Measurements from ENCODE around the gene SART1.

Gene SART1

GRCh38 chr11:65972116-65972515 lies 10.6 kb downstream of the SART1 start:
- TF ChIP-seq, protein P1, sequence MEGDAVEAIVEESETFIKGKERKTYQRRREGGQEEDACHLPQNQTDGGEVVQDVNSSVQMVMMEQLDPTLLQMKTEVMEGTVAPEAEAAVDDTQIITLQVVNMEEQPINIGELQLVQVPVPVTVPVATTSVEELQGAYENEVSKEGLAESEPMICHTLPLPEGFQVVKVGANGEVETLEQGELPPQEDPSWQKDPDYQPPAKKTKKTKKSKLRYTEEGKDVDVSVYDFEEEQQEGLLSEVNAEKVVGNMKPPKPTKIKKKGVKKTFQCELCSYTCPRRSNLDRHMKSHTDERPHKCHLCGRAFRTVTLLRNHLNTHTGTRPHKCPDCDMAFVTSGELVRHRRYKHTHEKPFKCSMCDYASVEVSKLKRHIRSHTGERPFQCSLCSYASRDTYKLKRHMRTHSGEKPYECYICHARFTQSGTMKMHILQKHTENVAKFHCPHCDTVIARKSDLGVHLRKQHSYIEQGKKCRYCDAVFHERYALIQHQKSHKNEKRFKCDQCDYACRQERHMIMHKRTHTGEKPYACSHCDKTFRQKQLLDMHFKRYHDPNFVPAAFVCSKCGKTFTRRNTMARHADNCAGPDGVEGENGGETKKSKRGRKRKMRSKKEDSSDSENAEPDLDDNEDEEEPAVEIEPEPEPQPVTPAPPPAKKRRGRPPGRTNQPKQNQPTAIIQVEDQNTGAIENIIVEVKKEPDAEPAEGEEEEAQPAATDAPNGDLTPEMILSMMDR (IDR thresholded peaks at IDR 0.05) = no peak

GRCh38 chr11:65973439-65974110 lies 12.0 kb downstream of the SART1 start:
- TF ChIP-seq, protein P1 (IDR thresholded peaks at IDR 0.05) = no peak

DNA sequence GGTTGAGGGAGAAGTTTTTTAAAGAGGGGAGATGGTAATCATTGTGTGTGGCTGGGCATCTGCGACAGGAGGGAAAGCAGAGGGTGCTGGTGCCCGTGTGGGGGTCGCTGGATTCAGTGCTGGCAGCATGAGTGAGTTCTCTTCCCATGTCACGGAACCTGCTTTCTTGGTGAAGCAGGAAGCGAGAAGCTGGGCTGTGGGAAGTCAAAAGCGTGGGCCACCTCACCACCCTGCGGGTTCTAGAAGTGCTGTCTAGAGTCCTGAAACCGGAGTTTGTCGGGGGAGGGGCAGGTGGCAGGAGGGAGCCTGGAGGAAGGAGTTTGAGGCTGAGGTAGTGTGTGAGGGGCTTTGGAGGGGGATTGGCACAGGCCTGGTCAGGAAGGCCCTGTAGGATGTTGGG lies 14.2 kb downstream of the SART1 start:
- TF ChIP-seq, protein P1 (IDR thresholded peaks at IDR 0.05) = no peak

DNA sequence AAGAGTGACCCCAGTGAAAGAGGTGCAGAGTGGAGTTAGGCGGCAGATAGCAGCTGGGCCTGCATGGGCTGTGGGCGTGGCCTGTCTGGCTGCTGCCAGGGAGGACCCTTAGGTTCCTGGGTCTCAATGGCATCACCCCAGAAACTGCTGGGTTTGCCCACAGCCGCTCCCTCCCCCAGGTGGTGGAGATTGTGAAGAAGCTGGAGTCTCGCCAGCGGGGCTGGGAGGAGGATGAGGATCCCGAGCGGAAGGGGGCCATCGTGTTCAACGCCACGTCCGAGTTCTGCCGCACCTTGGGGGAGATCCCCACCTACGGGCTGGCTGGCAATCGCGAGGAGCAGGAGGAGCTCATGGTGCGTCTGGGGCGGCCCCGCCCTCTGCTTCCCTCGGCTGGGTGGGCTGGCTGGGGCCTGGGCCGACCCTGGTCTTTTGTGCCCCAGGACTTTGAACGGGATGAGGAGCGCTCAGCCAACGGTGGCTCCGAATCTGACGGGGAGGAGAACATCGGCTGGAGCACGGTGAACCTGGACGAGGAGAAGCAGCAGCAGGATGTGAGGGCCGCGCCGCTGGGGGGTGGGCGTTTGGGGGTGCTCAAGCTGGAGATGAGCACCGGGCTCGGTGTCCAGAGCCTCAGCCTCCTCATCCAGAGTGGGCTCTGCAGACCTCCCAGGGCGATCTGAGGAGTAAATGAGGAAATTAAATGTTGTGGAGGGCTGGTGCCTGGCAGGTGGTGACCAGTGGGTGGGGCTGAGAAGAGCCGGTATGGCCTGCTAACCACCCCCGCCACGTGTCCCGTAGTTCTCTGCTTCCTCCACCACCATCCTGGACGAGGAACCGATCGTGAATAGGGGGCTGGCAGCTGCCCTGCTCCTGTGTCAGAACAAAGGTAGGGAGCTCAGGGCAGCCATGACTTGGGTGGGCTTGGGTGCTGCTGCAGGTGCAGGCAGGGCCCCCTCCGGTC lies 15.0 kb downstream of the SART1 start:
- TF ChIP-seq, protein P1 (IDR thresholded peaks at IDR 0.05) = no peak

DNA sequence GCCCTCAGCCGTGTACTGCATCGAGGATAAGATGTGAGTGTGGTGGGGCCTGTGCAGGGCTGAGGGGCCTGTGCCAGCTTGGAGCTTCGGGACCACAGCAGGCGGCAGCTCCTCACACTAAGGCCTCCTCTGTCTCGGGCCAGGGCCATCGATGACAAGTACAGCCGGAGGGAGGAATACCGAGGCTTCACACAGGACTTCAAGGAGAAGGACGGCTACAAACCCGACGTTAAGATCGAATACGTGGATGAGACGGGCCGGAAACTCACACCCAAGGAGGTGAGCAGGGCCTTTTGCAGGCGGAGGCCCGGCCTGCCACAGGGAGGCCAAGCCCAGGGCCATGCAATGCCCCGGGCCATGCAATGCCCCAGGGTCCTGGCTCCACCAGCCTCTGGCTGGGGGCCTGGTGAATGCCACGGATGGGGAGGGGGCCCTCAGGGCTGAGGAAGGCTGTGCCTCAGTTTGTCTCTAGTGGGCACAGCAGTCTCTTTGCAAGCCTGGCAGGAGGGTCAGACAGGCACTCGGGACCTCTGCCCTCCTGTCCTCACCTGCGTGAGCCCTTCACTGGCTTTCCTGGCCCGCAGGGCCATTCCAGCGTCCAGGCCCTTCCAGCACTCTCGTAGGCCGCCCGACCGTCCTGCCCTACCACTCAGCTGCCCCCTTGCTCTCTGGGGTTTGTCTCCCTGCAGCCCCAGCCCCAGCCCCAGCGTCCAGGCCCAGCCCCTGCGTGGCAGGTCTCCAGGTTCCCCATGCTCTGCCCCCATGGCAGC lies 16.3 kb downstream of the SART1 start:
- TF ChIP-seq, protein P1 (IDR thresholded peaks at IDR 0.05) = no peak

DNA sequence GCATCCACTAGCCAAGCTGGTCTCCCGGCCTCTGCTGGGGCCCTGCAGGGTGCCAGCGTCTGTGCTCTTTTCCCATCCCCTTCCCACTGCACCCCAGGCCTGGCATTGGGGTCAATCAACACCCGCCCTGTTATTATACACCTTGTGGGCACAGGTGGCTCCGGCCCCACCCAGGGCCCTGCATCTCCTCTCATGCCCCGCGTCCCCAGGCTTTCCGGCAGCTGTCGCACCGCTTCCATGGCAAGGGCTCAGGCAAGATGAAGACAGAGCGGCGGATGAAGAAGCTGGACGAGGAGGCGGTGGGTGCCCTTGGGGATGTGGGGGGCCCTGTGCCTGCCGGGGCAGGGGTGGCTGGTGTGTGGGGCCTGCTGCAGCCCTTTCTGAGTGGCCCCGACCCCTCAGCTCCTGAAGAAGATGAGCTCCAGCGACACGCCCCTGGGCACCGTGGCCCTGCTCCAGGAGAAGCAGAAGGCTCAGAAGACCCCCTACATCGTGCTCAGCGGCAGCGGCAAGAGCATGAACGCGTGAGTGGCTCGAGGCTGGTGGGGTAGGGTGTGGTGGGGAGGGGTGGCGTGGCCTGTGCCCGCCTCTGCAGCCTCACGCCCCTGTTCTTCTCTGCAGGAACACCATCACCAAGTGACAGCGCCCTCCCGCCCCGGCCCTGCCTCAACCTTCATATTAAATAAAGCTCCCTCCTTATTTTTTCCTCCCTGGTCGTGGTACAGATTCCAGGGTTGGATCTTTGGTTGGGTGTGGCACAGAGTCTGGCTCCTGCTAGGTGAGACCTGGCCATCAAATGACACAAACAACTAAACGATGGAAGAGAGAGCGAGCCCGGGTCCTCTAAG lies 17.1 kb downstream of the SART1 start:
- TF ChIP-seq, protein P1 (IDR thresholded peaks at IDR 0.05) = no peak
